Skeletal muscle tissue (tissue), 4 donors: Measurements from ENCODE around the gene ABLIM1. TPM values are rescaled to one million over a fixed set of nuclear protein-coding genes. Genes with fewer than 3 reads are reported as not detected.

Experiments
- H3K27ac ChIP-seq: one replicate; pipeline ENCODE4 v1.7.0; 2013; ENCODE audit warnings: mild to moderate bottlenecking, low read depth, low read length, inconsistent platforms
- H3K27me3 ChIP-seq, 3 donors: one replicate each; pipeline ENCODE4 v1.7.0; 2013; ENCODE audit warnings: low read length in 3 of 3; ENCODE audit not compliant: control insufficient read depth in 3 of 3, insufficient read depth in 3 of 3
- H3K36me3 ChIP-seq, 3 donors: one replicate each; pipeline ENCODE4 v1.7.0; 2013; ENCODE audit warnings: low read length in 3 of 3; ENCODE audit not compliant: control insufficient read depth in 3 of 3, insufficient read depth in 3 of 3
- H3K4me1 ChIP-seq, 3 donors: one replicate each; pipeline ENCODE4 v1.7.0; 2013; ENCODE audit warnings: low read length in 3 of 3, mild to moderate bottlenecking in 3 of 3; ENCODE audit not compliant: control insufficient read depth in 3 of 3, insufficient read depth in 3 of 3
- H3K4me3 ChIP-seq, 3 donors: one replicate each; pipeline ENCODE4 v1.7.0; 2013; ENCODE audit warnings: low read length in 3 of 3
- H3K9ac ChIP-seq, 3 donors: one replicate each; pipeline ENCODE4 v1.7.0; 2013; ENCODE audit warnings: low read length in 3 of 3, mild to moderate bottlenecking in 3 of 3, moderate library complexity in 2 of 3, low read depth in 1 of 3
- H3K9me3 ChIP-seq, 3 donors: one replicate each; pipeline ENCODE4 v1.7.0; 2013; ENCODE audit warnings: low read length in 3 of 3; ENCODE audit not compliant: control insufficient read depth in 3 of 3
- total RNA-seq: library from RNA; depleted of rRNA; stranded (reverse); fragments of >200 nt; gene quantifications from one replicate; pipeline ENCODE4 v1.2.3, GENCODE V29; 2014
- donor health status: Osteomylitis.

Gene ABLIM1
- total RNA-seq, 1 donor from 2014 or later, result 34.4 TPM

- H3K4me1 ChIP-seq, result peaks cover 9 to 23% (median 23%) of the 10 kb centered on the region in 3 donors
- H3K9me3 ChIP-seq, result no peaks in the 10 kb centered on the region
- no peak overlapping the region for H3K27ac ChIP-seq
- peaks cover 7 to 14% (median 11%) of the 10 kb centered on the region in 3 donors for H3K27me3 ChIP-seq
- no peaks in the 10 kb centered on the region for H3K36me3 ChIP-seq
- H3K9ac ChIP-seq, result no peak overlapping the region
- H3K4me3 ChIP-seq, result no peak overlapping the region
These were observed 264.2 kb downstream of the ABLIM1 start for GRCh38 chr10:114393886-114394285.

GRCh38 chr10:114393482-114393881 lies 264.6 kb downstream of the ABLIM1 start:
- H3K9ac ChIP-seq, result no peak overlapping the region
- no peak overlapping the region for H3K4me3 ChIP-seq
- no peak overlapping the region for H3K27ac ChIP-seq
- H3K4me1 ChIP-seq, result peaks cover 7 to 23% (median 19%) of the 10 kb centered on the region in 3 donors
- H3K9me3 ChIP-seq, result no peaks in the 10 kb centered on the region
- H3K27me3 ChIP-seq, result peaks cover 7 to 10% (median 7%) of the 10 kb centered on the region in 3 donors
- H3K36me3 ChIP-seq, result no peaks in the 10 kb centered on the region

- Histone ChIP-seq H3K27ac (no peak overlapping the region), H3K36me3 (no peaks in the 10 kb centered on the region), H3K4me3 (no peak overlapping the region), H3K4me1 (peaks cover 5 to 19% (median 11%) of the 10 kb centered on the region in 3 donors), H3K9ac (no peak overlapping the region), H3K9me3 (no peaks in the 10 kb centered on the region), H3K27me3 (peaks cover 7 to 9% (median 7%) of the 10 kb centered on the region in 3 donors)
These were observed 265.8 kb downstream of the ABLIM1 start for GRCh38 chr10:114392112-114392835.

GRCh38 chr10:114391599-114391998 lies 266.5 kb downstream of the ABLIM1 start:
- Histone ChIP-seq H3K36me3 (no peaks in the 10 kb centered on the region), H3K9ac (no peak overlapping the region), H3K4me1 (peaks cover 5 to 19% (median 11%) of the 10 kb centered on the region in 3 donors), H3K27ac (no peak overlapping the region), H3K27me3 (peaks cover 5 to 9% (median 7%) of the 10 kb centered on the region in 3 donors), H3K9me3 (no peaks in the 10 kb centered on the region), H3K4me3 (no peak overlapping the region)

- H3K9ac ChIP-seq, result no peak overlapping the region
- no peak overlapping the region for H3K4me3 ChIP-seq
- no peaks in the 10 kb centered on the region for H3K36me3 ChIP-seq
- no peaks in the 10 kb centered on the region for H3K9me3 ChIP-seq
- H3K27ac ChIP-seq, result no peak overlapping the region
- peaks cover 5 to 19% (median 11%) of the 10 kb centered on the region in 3 donors for H3K4me1 ChIP-seq
- peaks cover 3 to 4% (median 4%) of the 10 kb centered on the region in 3 donors for H3K27me3 ChIP-seq
These were observed 268.6 kb downstream of the ABLIM1 start for GRCh38 chr10:114389426-114389825.

- H3K4me1 ChIP-seq, result peaks cover 2 to 14% (median 9%) of the 10 kb centered on the region in 3 donors
- no peaks in the 10 kb centered on the region for H3K36me3 ChIP-seq
- H3K9me3 ChIP-seq, result no peaks in the 10 kb centered on the region
- peaks cover 2 to 7% (median 4%) of the 10 kb centered on the region in 3 donors for H3K27me3 ChIP-seq
- H3K27ac ChIP-seq, result no peak overlapping the region
- no peak overlapping the region for H3K4me3 ChIP-seq
- H3K9ac ChIP-seq, result no peak overlapping the region
These were observed 269.8 kb downstream of the ABLIM1 start for GRCh38 chr10:114388275-114388674.

- Histone ChIP-seq H3K27ac (no peak overlapping the region), H3K36me3 (no peaks in the 10 kb centered on the region), H3K9me3 (no peaks in the 10 kb centered on the region), H3K4me3 (no peak overlapping the region), H3K27me3 (peaks cover 0 to 3% (median 2%) of the 10 kb centered on the region in 3 donors), H3K9ac (no peak overlapping the region), H3K4me1 (peaks cover 2 to 9% (median 6%) of the 10 kb centered on the region in 3 donors)
These were observed 270.3 kb downstream of the ABLIM1 start for GRCh38 chr10:114387784-114388183.

- no peak overlapping the region for H3K9ac ChIP-seq
- no peaks in the 10 kb centered on the region for H3K36me3 ChIP-seq
- no peaks in the 10 kb centered on the region for H3K9me3 ChIP-seq
- peaks cover 0 to 3% (median 2%) of the 10 kb centered on the region in 3 donors for H3K27me3 ChIP-seq
- no peak overlapping the region for H3K4me3 ChIP-seq
- H3K4me1 ChIP-seq, result peaks cover 2 to 5% (median 3%) of the 10 kb centered on the region in 3 donors
- no peak overlapping the region for H3K27ac ChIP-seq
These were observed 271.6 kb downstream of the ABLIM1 start for GRCh38 chr10:114386452-114386851.

GRCh38 chr10:114385557-114385956 lies 272.5 kb downstream of the ABLIM1 start:
- Histone ChIP-seq H3K36me3 (no peaks in the 10 kb centered on the region), H3K27me3 (peaks cover 0 to 3% (median 2%) of the 10 kb centered on the region in 3 donors), H3K27ac (no peak overlapping the region), H3K9ac (no peak overlapping the region), H3K4me3 (no peak overlapping the region), H3K9me3 (no peaks in the 10 kb centered on the region), H3K4me1 (peaks cover 2 to 5% (median 3%) of the 10 kb centered on the region in 3 donors)

- Histone ChIP-seq H3K27me3 (peaks cover 0 to 3% (median 2%) of the 10 kb centered on the region in 3 donors), H3K9ac (no peak overlapping the region), H3K4me3 (no peak overlapping the region), H3K27ac (no peak overlapping the region), H3K9me3 (no peaks in the 10 kb centered on the region), H3K36me3 (no peaks in the 10 kb centered on the region), H3K4me1 (peaks cover 2 to 7% (median 2%) of the 10 kb centered on the region in 3 donors)
These were observed 273.5 kb downstream of the ABLIM1 start for GRCh38 chr10:114384601-114385000.
